G401 (cell line): ENCODE results near the gene MAN2A1. TPM values are rescaled to one million over a fixed set of nuclear protein-coding genes. Genes with fewer than 3 reads are reported as not detected.
A peak's percentile ranks its signal among the peaks of the same experiment; 100 is the strongest.

ENCODE experiments used
- DNase-seq: peaks from one replicate; pipeline ENCODE4 v3.0.0-alpha.2; 2015; ENCODE audit warnings: low spot score
- in situ Hi-C: cut with HindIII; loops from 2 replicates; pipeline ENCODE4 v1.10.0; 2016; ENCODE audit warnings: low sequenced_read_pairs, mixed read lengths
- total RNA-seq: library from RNA; depleted of rRNA; stranded (reverse); fragments of >200 nt; shearing (Covaris generic); gene quantifications from 2 replicates; pipeline ENCODE4 v1.2.3, GENCODE V29; 2014

Gene MAN2A1
- total RNA-seq, 1 experiment from 2014 or later: 21.5 TPM

DNA sequence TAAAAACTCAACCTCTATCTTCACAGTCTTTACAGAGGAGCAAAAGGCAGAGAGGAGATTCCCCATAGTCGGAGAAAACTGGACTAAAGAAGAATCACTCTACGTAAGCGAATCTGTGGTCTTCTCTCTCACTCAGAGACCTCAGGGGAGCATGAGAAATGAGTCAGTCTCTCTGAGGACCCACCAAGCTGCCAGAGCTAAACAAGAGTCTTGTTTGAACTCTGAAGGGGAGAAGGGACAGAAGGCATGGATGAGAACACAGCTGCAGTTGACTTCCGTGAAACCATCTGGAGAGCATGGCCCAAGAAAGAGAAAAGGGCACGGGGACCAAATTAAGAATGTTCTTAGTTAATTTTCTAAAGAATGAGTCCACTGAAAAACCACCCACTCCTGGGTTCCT, 12.8 kb upstream of the MAN2A1 start:
- in situ Hi-C loops: no loop called here
- DNase-seq: no peak

DNA sequence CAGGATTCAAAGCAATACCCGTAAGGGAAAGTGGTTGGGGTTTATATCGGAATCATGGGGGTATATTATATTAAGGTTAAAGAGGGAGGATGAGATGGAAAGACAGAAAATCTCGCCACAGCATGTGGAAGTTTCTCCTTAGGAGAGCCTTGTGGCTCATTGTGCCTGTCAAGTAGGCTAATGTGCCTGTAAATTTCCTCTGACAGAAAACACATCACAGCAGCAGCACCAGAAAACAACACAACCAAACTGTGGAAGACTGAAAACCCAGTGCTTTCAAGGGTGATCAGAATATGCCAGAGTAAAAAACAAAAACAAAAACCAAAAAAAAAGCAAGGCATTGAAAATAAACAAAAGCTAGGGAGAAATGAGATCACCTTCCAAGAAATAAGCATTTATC, 11.3 kb upstream of the MAN2A1 start:
- in situ Hi-C loops: no loop called here
- no peak for DNase-seq

DNA sequence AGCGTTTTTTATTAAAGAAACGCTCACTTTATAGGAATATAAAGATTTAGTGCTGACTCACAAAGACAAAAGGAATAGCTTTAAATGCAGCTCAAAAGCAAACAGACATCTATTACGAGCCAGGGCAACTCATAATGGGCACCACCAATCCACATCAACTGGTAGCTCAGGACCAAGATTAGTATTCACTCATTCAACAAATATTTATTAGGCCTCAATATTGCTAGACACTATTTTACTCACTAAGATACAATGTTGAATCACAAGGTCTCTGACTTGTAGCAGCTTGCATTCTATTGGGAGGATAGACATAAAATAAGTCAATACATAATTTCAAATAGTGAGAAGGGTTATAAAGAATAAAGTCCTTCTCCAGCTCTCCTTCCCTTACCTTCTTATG, 8.0 kb upstream of the MAN2A1 start:
- in situ Hi-C loops: no loop called here
- no peak for DNase-seq

DNA sequence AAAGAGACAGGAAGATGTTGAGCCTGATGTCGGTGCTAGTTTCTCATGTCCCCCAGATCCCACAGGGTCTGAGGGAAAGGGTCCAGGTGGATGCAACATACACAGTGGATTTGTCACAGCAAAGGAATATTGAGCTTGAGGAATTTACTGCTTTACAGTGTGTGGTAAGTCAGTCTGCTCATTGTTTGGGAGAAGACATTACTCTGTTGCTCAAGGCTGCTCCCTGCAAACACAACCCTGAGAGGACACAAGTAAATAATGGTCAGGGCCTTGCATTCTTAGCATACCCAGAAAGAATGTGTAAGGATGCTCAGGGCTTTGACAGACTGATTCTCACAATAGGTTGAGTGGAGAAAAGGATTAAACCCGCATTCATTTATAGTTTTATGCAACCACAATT, 7.3 kb upstream of the MAN2A1 start:
- DNase-seq: no peak
- in situ Hi-C loops: no loop called here

DNA sequence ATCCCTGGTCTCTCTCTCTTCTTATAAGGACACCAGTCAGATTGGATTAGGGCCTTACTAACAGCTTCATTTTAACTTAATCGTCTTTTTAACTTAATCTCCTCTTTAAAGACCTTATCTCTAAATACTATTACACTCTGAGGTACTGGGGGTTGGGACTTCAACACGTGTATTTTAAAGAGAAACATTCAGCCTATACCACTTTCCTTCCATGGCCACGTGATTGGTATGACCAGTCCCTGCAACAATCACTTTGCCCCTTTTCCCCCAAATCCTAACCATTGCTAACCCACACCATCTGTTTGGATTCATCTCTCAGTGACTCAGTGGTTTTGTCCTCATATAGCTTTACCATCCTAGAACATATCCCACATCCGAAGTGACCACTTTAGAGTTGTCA, 3.8 kb upstream of the MAN2A1 start:
- in situ Hi-C loops: no loop called here
- DNase-seq: no peak

DNA sequence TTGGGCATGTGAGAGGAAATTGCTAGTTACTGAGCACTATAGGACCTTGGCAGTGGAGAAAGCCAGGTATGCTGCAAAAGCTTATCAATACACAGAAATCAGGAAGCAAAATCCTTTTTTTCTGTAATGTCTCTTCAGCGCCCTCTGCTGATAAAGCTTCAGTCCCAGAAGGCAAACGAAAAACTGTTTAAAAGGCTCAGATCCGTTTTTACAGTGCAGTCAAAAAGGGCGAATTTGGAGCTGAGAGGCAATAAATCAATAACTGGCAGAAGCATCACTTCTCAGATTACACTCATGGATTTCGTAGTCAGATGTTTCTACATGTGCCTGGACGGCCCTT, 1.1 kb upstream of the MAN2A1 start:
- peak; percentile 14 for DNase-seq
- in situ Hi-C loops: no loop called here

DNA sequence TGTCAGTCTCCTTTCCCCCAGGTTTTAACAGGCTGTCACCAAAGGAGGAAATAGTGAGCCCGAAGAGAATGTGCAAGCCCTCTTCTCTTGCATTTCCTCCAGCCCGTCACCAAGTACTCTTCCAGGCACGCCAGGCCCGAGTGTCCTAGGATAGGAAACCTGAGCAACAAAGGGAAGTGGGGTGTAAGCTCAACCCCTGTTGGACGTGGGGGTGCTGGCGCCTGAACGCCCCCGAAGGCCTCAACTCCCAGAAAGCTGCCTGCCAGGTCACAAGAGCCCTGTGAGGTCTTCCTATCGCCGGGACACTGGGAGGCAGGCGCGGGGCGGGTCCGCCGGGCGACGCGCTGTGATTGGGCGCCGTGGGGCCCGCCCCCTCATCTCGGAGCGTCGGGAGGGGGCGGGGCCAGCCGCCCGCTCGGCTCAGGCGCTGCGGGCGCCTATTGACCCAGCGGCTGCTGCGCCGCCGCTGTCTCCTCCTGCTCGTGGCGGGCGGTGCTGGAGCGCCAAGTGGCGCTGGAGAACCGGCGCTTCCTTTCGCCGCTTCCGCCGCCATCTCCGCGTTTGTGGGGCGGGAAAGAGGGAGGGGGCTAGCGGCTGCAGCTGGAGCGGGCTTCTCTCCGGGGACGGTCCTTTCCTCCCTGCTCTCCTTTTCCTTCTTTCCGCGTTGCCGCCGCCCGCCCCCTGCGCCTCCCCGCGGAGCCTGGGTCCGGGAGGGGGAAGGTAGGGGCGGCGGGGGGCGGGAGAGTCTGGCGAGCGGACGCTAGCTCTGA, 572 bp upstream of the MAN2A1 start:
- peak; percentile 57 for DNase-seq
- in situ Hi-C loops: no loop called here

DNA sequence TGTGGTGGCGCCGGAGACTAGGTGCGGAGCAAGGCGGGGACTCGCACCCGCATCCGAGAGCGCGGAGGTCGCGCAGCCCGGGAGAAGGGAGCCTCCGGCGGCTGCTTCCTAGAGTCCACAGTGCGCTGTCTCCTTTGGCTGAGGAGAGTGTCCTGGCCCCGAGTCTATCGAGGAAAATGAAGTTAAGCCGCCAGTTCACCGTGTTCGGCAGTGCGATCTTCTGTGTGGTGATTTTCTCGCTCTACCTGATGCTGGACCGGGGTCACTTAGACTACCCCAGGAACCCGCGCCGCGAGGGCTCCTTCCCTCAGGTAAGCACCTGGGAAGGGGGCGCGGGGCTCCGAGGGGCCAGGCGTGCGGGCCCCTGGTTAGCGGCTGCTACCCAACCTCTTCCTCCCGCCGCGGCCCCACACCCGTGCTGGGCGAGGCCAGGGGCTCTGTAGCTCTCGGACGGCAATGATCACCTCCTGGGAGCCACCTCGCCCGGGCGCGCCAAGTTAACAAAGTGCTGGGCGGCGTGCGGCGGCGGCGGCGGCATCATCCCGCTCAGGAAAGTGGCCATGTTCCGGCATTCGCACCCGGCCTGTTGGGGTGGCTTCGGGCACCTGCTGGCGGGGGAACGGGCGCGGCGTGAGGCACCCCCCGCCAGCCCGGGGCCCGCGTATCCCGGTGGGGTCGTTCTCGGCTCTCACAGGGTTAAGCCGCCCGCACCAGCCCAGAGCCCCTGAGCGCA, 681 bp downstream of the MAN2A1 start:
- no peak for DNase-seq
- in situ Hi-C loops: no loop called here

DNA sequence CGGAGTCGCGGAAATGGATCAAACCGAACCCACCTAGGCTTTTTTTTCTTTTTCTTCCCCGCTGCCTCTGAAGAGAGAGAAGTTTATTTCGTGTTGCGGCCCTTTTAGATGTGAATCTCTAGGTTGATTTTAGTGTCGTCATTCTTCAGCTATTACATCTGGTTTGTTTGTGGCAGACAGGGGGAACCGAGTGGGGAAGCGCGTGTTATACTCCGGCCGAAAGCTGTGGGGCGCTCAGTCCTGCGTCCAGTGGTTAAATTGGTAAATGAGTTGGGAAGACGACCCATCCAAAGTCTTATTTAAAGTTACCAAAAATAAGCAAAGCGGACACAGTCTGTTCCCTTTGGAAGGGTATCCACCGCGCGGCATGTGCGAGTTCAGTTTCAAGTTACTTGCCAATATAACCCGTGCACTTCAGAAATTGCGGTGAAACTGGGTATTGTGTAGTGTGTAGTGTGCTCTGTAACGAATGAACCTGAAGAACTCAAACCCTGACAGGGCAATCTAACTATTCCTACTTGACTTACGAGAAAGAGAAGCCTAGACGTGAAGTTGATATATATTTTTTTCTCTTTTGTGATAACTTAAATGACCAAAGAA, 1.3 kb downstream of the MAN2A1 start:
- in situ Hi-C loops: no loop called here
- peak; percentile 42 for DNase-seq

DNA sequence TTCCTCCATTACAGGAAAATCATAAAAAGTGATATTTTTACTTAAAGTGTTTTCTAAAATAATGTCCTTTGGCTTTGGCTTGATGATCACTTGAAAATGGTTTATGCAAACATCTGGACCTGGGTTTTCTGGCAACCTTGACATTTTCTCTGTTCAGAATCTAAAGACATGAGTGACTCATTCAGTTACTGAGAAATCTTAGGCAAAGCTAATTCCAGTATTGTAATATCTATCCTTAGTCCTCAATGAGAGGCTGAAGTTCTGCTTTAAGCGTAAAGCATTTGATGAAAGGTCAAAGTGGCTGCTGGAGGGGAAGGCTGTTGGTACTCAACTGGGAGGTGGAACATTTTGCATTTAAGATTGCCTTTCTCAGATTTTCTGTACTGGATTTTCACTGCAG, 2.3 kb downstream of the MAN2A1 start:
- DNase-seq: no peak
- in situ Hi-C loops: no loop called here

DNA sequence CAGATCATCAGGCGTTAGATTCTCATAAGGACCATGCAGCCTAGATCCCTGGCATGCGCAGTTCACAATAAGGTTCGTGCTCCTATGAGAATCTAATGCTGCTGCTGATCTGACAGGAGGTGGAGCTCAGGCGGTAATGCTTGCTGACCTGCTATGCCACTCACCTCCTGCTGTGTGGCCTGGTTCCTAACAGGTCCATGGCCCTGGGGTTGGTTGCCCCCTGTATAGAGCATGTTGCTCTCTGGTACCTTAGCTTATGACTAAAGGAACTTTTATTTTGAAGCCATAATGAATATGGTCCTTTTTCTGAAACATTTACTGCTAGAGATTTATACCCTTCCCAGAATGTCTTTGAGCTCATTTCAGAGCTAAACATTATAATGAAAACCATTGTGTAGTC, 3.1 kb downstream of the MAN2A1 start:
- in situ Hi-C loops: no loop called here
- DNase-seq: no peak

DNA sequence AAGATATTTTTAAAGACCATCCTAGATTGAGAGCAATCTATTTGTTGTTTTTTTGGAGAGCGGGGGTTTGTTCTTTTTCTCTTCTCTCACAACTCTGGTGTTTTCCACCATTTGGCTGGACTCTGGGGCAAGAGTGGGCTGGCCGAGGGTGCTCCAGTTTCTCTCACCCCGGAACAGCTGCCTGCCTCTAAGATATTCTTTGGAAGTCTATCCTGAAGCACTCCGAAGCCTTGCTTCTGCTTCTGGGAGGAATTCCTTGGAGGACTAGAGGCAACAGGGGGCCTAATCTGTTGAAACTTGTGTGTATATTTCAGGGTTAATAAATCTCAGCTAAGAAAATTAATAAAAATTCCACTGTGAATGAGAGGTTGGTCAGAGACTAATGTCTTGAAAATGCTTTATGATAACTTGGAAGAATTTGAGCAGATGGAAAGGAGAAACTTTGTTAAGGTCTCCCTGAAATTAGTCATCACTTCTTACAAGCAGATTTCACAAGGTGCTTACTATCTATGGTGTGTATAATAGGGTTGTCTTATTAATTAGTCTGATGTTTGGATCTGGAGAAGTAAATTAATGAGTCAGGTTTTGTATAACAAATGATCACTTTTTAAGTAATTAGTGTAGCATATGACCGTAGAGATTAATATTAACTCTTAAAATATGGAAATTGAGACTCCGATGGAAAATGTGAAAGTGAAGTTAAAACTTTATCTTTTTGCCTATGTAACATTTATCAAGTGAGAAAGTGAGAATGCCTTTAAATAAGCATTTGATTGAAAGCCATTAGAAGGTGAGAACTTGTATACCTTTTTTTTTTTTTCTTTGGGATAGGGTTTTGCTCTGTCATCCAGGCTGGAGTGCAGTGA, 4.0 kb downstream of the MAN2A1 start:
- DNase-seq: no peak
- in situ Hi-C loops: no loop called here

DNA sequence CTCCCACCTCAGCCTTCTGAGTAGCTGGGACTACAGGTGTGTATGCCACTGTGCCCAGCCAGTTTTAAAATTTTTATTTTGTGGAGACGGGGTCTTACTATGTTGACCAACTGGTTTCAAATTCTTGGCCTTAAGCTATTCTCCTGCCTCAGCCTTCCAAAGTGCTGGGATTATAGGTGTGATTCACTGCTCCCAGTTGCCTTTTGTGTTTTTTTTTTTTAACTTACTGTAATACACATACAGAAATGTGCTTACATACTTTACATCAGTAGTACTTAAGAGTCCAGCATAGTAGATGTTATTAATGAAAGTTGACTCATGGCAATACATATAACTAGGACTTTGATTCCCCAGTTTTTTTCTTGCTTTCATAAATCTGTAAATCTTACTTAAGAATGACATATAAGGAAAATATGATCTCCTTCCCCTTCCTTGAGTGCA, 4.7 kb downstream of the MAN2A1 start:
- in situ Hi-C loops: no loop called here
- DNase-seq: no peak

DNA sequence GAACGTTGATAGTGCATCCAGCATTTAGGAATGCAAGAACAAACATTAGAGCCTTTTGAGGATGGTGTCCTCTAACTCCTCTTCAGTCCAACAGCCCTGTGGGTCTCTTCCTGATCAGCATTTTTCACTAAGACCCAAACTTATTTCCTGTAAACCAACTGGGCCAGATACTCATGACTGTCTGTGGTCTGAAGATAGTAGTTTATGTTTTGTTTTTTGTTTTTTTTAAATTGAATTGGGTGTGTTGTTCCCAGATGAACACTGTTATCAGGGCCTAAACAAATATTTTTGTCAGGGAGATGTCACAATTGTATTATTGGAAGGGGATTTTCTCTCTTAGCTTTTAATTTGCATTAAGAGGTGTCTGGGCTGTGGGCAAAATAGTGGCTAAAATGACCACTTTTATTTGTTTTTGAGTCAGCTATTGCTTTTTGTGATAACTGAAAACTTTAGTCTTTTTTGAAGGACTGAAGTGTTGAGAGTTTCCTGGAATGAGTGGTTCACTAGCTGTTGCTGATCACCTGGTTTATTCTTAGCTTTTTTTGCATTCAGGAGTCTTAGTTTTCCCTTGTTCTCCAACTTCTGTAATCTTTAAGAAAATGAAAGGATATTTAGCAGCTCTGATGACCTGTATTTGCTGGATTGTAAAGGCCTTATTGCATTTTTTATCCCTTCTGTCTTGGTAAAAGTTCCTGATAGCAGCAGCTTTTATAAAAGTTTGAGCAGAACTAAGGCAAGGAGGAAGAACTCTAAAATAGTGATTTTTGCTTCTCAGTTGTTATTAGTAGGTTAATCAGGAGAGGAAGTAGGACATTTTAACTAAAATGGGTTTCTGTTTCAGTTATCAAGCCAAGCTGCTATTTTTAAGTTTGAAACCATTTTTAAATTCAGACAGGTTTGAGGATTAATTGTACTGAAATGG, 5.5 kb downstream of the MAN2A1 start:
- DNase-seq: no peak
- in situ Hi-C loops: no loop called here

DNA sequence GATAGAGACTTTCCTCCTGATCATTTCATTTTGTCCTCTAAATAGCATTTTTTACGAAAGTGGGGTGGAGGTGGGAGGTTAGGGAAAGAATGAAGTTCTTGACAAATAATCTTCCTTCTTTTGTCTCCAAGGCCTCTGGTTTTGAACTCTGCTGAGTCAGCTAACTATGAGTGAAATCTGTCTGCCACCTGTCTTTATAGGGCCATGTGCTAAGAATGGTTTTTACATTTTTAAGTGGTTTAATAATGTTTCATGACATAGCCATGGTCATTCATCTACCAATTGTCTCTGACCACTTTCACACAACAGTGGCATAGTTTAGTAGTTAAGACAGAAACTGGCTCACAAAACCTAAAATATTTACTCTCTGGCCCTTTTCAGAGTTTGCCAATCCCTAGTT, 7.6 kb downstream of the MAN2A1 start:
- no peak for DNase-seq
- in situ Hi-C loops: no loop called here

DNA sequence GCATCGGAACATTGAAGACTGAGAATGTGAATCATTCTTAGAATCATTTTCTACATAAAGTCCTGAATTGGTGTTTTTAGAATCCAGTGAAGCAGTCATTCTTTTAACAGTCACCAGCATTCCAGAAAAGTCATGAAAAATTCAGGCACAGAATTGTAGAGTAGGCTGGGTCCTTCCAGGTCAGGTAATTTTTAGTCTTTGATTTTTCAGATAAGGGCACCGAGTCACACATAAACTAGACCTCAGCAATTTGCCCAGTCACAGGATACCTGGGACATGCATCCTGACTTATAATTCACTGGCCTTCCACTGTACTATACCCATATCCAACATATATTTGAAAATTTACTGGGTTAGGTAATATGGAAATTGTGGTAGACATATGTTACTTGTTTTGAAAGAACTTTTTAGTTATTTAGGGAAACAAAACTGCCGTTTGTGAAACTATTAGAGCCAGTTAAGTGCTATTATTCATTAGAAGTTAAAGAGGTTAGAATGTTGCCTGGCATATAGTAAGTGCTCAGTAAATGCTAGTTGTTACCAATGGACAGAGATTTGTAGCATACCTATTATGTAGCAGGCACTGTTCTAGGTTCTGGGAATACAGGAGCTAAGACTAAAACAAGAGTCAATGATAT, 10.9 kb downstream of the MAN2A1 start:
- no peak for DNase-seq
- in situ Hi-C loops: no loop called here

DNA sequence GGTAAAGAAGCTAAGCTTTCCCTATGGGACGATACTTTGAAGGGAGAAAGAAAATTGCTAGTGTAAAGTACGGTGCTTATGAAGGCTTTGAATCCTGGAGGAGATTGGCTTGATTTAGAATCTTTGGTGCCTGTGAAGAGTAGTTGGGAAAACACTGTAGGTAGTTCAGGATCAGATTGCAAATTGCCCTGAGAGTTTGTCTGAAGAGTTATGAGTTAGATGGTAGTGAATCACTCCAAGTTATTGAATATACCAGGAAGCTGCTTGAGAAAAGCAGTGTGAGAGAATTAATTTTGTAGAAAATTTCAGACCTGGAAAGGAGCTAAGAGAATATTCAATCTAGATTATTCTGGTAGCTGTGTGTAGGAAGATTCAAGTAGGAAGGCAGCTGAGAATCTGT, 11.5 kb downstream of the MAN2A1 start:
- no peak for DNase-seq
- in situ Hi-C loops: no loop called here

DNA sequence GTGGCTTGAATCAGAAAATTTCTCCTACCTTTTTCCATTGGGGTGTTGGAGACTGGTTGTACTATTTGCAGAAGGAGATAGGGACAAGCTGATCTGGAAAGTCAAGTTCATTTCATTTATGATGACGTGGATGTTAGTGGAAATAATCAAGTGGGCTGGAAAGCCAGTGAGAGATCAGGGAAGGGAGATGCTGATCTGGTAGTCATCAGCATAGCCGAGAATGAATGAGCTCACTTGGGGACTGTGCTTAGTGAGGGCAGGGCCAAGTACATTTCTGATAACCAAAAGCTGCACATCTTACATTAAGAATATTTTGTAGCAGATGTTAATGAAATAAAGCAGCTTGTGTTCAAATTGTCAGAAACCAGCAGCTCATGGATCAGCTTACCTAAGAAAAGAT, 12.1 kb downstream of the MAN2A1 start:
- DNase-seq: no peak
- in situ Hi-C loops: no loop called here
